PFSK-1 (cell line): ENCODE data around the gene MIGA1.

ENCODE experiments used
- FOXP2 ChIP-seq: optimal IDR thresholded peaks from 2 replicates; pipeline ENCODE3; 2011; ENCODE audit warnings: borderline replicate concordance, control low read depth, inconsistent platforms; ENCODE audit not compliant: insufficient read depth; ENCODE audit errors: extremely low read length, extremely low read depth
- POLR2AphosphoS5 ChIP-seq: IDR thresholded peaks from 2 replicates; pipeline ENCODE4 v1.6.1; 2012; ENCODE audit warnings: low read depth, mild to moderate bottlenecking, control low read depth, low read length, moderate library complexity
- SIN3A ChIP-seq: IDR thresholded peaks from 2 replicates; pipeline ENCODE4 v1.6.1; 2012; ENCODE audit warnings: mild to moderate bottlenecking, low read length, moderate library complexity, borderline replicate concordance; ENCODE audit not compliant: insufficient read depth
- TAF1 ChIP-seq: IDR thresholded peaks from 2 replicates; pipeline ENCODE4 v1.6.1; 2012; ENCODE audit warnings: low read length, control low read depth, borderline replicate concordance; ENCODE audit not compliant: insufficient read depth
- TF ChIP-seq, protein P1 (sequence below), 2 experiments: IDR thresholded peaks; 2 replicates each; pipeline versions ENCODE4 v1.6.1 to v1.8.0; 2011 to 2012; ENCODE audit warnings: low read depth in 2 of 2, low read length in 2 of 2, control low read depth in 1 of 2, inconsistent platforms in 1 of 2, mild to moderate bottlenecking in 1 of 2, moderate library complexity in 1 of 2; ENCODE audit not compliant: insufficient read depth in 1 of 2

DNA sequence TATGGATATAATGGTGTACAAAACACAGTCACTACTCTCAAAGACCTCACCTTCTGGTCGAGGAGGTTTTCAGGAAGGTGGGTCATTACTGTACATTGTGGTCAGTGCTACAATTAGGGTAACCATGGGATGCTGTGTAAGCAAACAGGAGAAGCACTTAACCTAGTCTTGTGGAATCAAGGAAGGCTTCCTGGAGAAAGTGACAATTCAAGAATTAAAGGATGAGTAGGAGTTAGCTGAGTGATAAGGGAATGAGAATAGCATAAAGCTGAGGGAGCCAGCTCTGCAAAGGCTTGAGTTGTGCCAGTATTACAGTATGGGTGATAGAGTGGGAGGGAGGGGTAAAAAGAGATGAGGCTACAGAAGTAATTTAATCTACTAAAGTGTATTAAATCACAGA lies 126.2 kb downstream of the MIGA1 start:
- TF ChIP-seq POLR2AphosphoS5 (no peak), TAF1 (no peak), SIN3A (no peak), FOXP2 (no peak)
- TF ChIP-seq, protein P1, sequence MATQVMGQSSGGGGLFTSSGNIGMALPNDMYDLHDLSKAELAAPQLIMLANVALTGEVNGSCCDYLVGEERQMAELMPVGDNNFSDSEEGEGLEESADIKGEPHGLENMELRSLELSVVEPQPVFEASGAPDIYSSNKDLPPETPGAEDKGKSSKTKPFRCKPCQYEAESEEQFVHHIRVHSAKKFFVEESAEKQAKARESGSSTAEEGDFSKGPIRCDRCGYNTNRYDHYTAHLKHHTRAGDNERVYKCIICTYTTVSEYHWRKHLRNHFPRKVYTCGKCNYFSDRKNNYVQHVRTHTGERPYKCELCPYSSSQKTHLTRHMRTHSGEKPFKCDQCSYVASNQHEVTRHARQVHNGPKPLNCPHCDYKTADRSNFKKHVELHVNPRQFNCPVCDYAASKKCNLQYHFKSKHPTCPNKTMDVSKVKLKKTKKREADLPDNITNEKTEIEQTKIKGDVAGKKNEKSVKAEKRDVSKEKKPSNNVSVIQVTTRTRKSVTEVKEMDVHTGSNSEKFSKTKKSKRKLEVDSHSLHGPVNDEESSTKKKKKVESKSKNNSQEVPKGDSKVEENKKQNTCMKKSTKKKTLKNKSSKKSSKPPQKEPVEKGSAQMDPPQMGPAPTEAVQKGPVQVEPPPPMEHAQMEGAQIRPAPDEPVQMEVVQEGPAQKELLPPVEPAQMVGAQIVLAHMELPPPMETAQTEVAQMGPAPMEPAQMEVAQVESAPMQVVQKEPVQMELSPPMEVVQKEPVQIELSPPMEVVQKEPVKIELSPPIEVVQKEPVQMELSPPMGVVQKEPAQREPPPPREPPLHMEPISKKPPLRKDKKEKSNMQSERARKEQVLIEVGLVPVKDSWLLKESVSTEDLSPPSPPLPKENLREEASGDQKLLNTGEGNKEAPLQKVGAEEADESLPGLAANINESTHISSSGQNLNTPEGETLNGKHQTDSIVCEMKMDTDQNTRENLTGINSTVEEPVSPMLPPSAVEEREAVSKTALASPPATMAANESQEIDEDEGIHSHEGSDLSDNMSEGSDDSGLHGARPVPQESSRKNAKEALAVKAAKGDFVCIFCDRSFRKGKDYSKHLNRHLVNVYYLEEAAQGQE (IDR thresholded peaks at IDR 0.05; ENCODE audit: insufficient read depth in 1 of 2, low read depth in 2 of 2, low read length in 2 of 2): no peak
